Mammary epithelial cell (primary cell): ENCODE data around the gene C1orf216.

ENCODE experiments used
- EZH2 ChIP-seq: IDR thresholded peaks from 2 replicates; pipeline ENCODE4 v1.6.1; 2012; ENCODE audit warnings: low read length, inconsistent platforms, borderline replicate concordance
- TF ChIP-seq, protein P1 (sequence below), 2 donors: IDR thresholded peaks in 1 of 2; conservative IDR thresholded peaks in 1 of 2; 2 replicates each; pipeline ENCODE4 v1.5.1; 2011 to 2012; ENCODE audit warnings: inconsistent platforms in 2 of 2, low read length in 2 of 2, mild to moderate bottlenecking in 2 of 2, control low read depth in 1 of 2, low read depth in 1 of 2; ENCODE audit not compliant: insufficient read depth in 1 of 2; ENCODE audit errors: extremely low read depth in 1 of 2

DNA sequence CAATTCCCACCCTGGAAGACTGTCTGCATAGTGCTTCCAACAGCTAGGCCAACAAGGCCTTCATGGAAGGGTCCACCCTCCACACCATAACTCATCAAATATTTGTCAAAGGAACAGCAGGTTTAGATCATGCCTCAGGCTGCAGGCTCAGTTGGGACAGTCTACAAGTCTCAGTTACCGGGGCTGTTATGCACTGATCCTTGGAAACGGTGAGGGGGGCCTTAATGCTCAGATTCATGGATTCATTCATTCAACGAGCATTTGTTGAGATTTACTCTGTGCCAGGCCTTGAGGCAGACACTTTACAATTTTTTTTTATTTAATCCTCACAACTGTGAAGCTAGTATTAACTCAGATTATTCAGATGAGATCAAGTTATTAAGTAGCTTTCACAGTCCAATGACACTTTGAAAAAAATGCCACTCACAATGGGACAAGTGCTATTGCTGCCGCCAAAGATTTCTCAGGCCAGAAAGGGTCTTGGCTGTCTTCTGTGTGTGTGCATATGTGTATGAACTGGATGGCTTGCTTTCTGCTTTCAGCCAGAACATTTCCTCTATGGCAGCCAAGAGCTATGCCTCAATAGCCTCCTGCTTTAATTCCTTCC lies 8.9 kb upstream of the C1orf216 start:
- TF ChIP-seq, protein P1, sequence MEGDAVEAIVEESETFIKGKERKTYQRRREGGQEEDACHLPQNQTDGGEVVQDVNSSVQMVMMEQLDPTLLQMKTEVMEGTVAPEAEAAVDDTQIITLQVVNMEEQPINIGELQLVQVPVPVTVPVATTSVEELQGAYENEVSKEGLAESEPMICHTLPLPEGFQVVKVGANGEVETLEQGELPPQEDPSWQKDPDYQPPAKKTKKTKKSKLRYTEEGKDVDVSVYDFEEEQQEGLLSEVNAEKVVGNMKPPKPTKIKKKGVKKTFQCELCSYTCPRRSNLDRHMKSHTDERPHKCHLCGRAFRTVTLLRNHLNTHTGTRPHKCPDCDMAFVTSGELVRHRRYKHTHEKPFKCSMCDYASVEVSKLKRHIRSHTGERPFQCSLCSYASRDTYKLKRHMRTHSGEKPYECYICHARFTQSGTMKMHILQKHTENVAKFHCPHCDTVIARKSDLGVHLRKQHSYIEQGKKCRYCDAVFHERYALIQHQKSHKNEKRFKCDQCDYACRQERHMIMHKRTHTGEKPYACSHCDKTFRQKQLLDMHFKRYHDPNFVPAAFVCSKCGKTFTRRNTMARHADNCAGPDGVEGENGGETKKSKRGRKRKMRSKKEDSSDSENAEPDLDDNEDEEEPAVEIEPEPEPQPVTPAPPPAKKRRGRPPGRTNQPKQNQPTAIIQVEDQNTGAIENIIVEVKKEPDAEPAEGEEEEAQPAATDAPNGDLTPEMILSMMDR (conservative IDR thresholded peaks at IDR 0.05 in 1 of 2, IDR thresholded peaks at IDR 0.05 in 1 of 2; ENCODE audit: extremely low read depth in 1 of 2, insufficient read depth in 1 of 2, low read depth in 1 of 2, low read length in 2 of 2) = no peak
- TF ChIP-seq EZH2 = no peak
